HepG2 (cell line): Measurements from ENCODE around the gene DST. TPM values are rescaled to one million over a fixed set of nuclear protein-coding genes. Genes with fewer than 3 reads are reported as not detected.

Experiments
- ATAC-seq: fragments of 200-7000 bp; cut with Tn5 transposase; 3 replicates; pipeline ENCODE4 v1.9.1; 2020; ENCODE audit warnings: mild to moderate bottlenecking, moderate library complexity
- BruUV-seq: library from RNA; stranded (reverse); fragments of 400-500 nt; replicated peaks from 2 replicates; lab custom pipeline; 2021; lab: Mats Ljungman, UMichigan
- CTCF ChIA-PET: fragments of 300-600 bp; formaldehyde crosslinking; extraction: SDS; loops from one replicate; lab custom pipeline; 2021; ENCODE audit warnings: low total read pairs, inconsistent platforms, low intra/inter-chr PET ratio; lab: Yijun Ruan, JAX
- POLR2A ChIA-PET: fragments of 350-600 bp; sonication (Branson Sonifier 250); formaldehyde crosslinking; loops from one replicate; lab custom pipeline; 2020; ENCODE audit warnings: antibody characterized with exemption, inconsistent platforms; lab: Yijun Ruan, JAX
- DNase-seq: peaks from one replicate; pipeline ENCODE4 v3.0.0-alpha.2; 2015; ENCODE audit warnings: low spot score
- FAIRE-seq: peaks from 3 replicates; lab custom pipeline; 2011; peaks lifted over from hg19 to GRCh38; lab: Jason Lieb, UNC
- H2AFZ ChIP-seq: one replicate; pipeline ENCODE4 v1.6.1; 2011; ENCODE audit warnings: low read length, inconsistent platforms
- H3K27ac ChIP-seq: fragments of 300-600 bp; 3 replicates; pipeline ENCODE4 v1.8.0; 2011; ENCODE audit warnings: mixed run types, mild to moderate bottlenecking, mixed read lengths, low read length, inconsistent platforms; ENCODE audit not compliant: insufficient read depth; ENCODE audit errors: extremely low read length
- H3K27me3 ChIP-seq, 2 experiments: fragments of 200-600 bp in 1 of 2; 2 replicates in 1 of 2; 3 replicates in 1 of 2; pipeline versions ENCODE4 v1.6.0 to v1.8.0; 2011; ENCODE audit warnings: low read length in 2 of 2, mild to moderate bottlenecking in 2 of 2, moderate library complexity in 2 of 2, inconsistent platforms in 1 of 2; ENCODE audit not compliant: insufficient read depth in 2 of 2, control insufficient read depth in 1 of 2
- H3K36me3 ChIP-seq, 2 experiments: fragments of 200-600 bp in 1 of 2; replicated peaks in 1 of 2; 2 replicates in 1 of 2; 3 replicates in 1 of 2; pipeline versions ENCODE4 v1.5.1 to v1.8.0; 2011; ENCODE audit warnings: low read length in 2 of 2, inconsistent platforms in 1 of 2; ENCODE audit not compliant: insufficient read depth in 2 of 2, control insufficient read depth in 1 of 2
- H3K4me1 ChIP-seq: 2 replicates; pipeline ENCODE4 v1.5.1; 2012; ENCODE audit warnings: low read length, inconsistent platforms; ENCODE audit not compliant: insufficient read depth
- H3K4me2 ChIP-seq: 2 replicates; pipeline ENCODE4 v1.6.0; 2011; ENCODE audit warnings: low read depth, low read length, inconsistent platforms
- H3K4me3 ChIP-seq, 3 experiments: fragments of 200-600 bp in 1 of 3; sonication (generic), shearing (Covaris generic) in 1 of 3; replicated peaks in 1 of 3; 2 replicates each; pipeline ENCODE4 v1.5.1; 2011 to 2016; ENCODE audit warnings: low read length in 3 of 3, inconsistent platforms in 2 of 3, low read depth in 2 of 3, mild to moderate bottlenecking in 2 of 3, control low read depth in 1 of 3, mixed read lengths in 1 of 3; ENCODE audit not compliant: insufficient read depth in 1 of 3
- H3K79me2 ChIP-seq: one replicate; pipeline ENCODE4 v1.6.1; 2011; ENCODE audit warnings: low read length, inconsistent platforms; ENCODE audit not compliant: insufficient read depth
- H3K9ac ChIP-seq: 2 replicates; pipeline ENCODE4 v1.6.0; 2011; ENCODE audit warnings: mild to moderate bottlenecking, low read depth, low read length, inconsistent platforms; ENCODE audit not compliant: insufficient read depth
- H3K9me3 ChIP-seq: 2 replicates; pipeline ENCODE4 v1.5.1; 2012; ENCODE audit warnings: mild to moderate bottlenecking, low read length
- H4K20me1 ChIP-seq: 2 replicates; pipeline ENCODE4 v1.6.0; 2011; ENCODE audit warnings: inconsistent platforms, mild to moderate bottlenecking, low read length, moderate library complexity; ENCODE audit not compliant: insufficient read depth
- AGO1 ChIP-seq: fragments of 200-400 bp; formaldehyde crosslinking; IDR thresholded peaks from 2 replicates; pipeline ENCODE4 v1.6.1; 2017; ENCODE audit warnings: mild to moderate bottlenecking, low read depth, low read length, moderate library complexity; ENCODE audit not compliant: poor library complexity, severe bottlenecking
- CREB1 ChIP-seq, 2 experiments: fragments of 450-650 bp in 1 of 2; IDR thresholded peaks; 2 replicates each; pipeline ENCODE4 v1.6.1; 2016 to 2017; ENCODE audit warnings: control low read depth in 1 of 2, mild to moderate bottlenecking in 1 of 2, missing compliant biosample characterization in 1 of 2, missing genetic modification characterization in 1 of 2
- GLI4 ChIP-seq: sonication (generic); formaldehyde crosslinking; IDR thresholded peaks from 2 replicates; pipeline ENCODE4 v1.5.1; 2020; ENCODE audit warnings: missing genetic modification reagents, mild to moderate bottlenecking, moderate library complexity, borderline replicate concordance
- RFX1 ChIP-seq: fragments of 450-650 bp; IDR thresholded peaks from 2 replicates; pipeline ENCODE4 v1.6.1; 2017
- SRSF9 ChIP-seq: fragments of 200-400 bp; formaldehyde crosslinking; IDR thresholded peaks from 2 replicates; pipeline ENCODE4 v1.6.1; 2018; ENCODE audit warnings: borderline replicate concordance, mild to moderate bottlenecking, low read depth, low read length; ENCODE audit not compliant: insufficient read depth, poor library complexity, severe bottlenecking
- WGBS: methylation state at CpG from one replicate; pipeline ENCODE4 v1.1.6; 2017; ENCODE audit warnings: low lambda C conversion rate; 5-methylcytosine and 5-hydroxymethylcytosine counted together
- in situ Hi-C: cut with HindIII; loops from 2 replicates; pipeline ENCODE4 v1.10.0; 2017; ENCODE audit warnings: low pct_unique_long_range_greater_than_20kb; ENCODE audit not compliant: extremely low pct_ligation_motif_present
- intact Hi-C: fragments of 100-400 bp; cut with micrococcal nuclease; formaldehyde crosslinking; loops from one replicate; pipeline ENCODE4 v1.10.0; 2022; ENCODE audit not compliant: unreplicated experiment
- polyA plus RNA-seq, 8 experiments: library from polyadenylated mRNA; depleted of rRNA in 3 of 8; stranded (reverse) in 7 of 8; unstranded in 1 of 8; fragments of >200 nt; fragmentation: Illumina TruSeq in 4 of 8; extraction: Trizol in 4 of 8; gene quantifications; 2 replicates each; pipeline versions ENCODE4 v1.2.1 to v1.2.3, GENCODE V29; 2011 to 2016; ENCODE audit warnings: low read depth in 4 of 8, missing spikeins in 1 of 8, mixed read lengths in 1 of 8; ENCODE audit not compliant: insufficient read depth in 1 of 8
- total RNA-seq, 5 experiments: library from RNA; depleted of rRNA; stranded (reverse); fragments of >200 nt; fragmentation: Illumina TruSeq; extraction: Trizol; gene quantifications; 2 replicates each; pipeline ENCODE4 v1.2.3, GENCODE V29; 2016; ENCODE audit warnings: low read depth in 1 of 5

Gene DST
- total and polyA plus RNA-seq, 2 of the 13 experiments (the other 11 are each of a cell fraction or from before 2014, with no cell fraction given) = 64.4 to 89.0 TPM

DNA sequence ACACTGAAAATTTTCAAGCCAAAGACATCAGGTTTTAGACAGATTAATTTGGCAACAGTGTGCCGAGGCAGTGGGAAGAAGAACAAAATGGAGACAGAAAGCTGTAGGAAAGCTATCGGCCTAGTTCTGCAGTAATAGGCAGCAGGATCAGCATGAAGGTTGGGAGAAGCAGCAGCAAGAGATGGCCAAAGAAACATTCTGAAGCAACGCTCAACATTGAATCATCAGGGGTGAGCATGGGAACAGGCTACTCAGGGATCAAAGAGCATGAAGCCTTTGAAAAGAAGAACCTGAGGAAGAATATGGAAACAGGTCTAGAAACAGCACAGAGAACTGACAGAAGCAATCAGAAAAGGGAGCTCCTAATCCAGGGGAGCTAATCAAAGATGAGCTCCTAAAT lies 7.1 kb upstream of the DST start:
- ChIA-PET POLR2A (interaction anchor here (1.0 to 1.4 kb wide), 2 partner anchors 35 to 41 kb away, joined by 3 to 4 read pairs; no protein-coding TSS in a partner anchor), CTCF (no interaction called here)
- TF ChIP-seq CREB1 (IDR thresholded peaks at IDR 0.05) (no peak), CREB1 (CRISPR knock-in tag; IDR thresholded peaks at IDR 0.05) (0 out of 2 replicates have a peak, but pooled peaks have one; percentile 10), RFX1 (no peak), SRSF9 (no peak)
- Histone ChIP-seq H3K79me2 (no peaks in the 10 kb centered on the region), H3K36me3 (peaks cover 9 to 14% of the 10 kb centered on the region in 2 experiments; a peak in 4 of 5 replicates), H2AFZ (no peak overlapping the region), H3K27ac (no peak overlapping the region), H3K27me3 (no peaks in the 10 kb centered on the region), H4K20me1 (no peaks in the 10 kb centered on the region), H3K9me3 (no peaks in the 10 kb centered on the region), H3K4me1 (peaks cover 41% of the 10 kb centered on the region), H3K4me3 (no peak overlapping the region), H3K4me2 (no peak overlapping the region), H3K9ac (no peak overlapping the region)
- in situ Hi-C loops (no loop called here), intact Hi-C loops (no loop called here)
- DNase-seq (no peak), ATAC-seq (no peak), FAIRE-seq (no peak)
- no TSS peak for BruUV-seq
- WGBS = 84% methylated on average over 3 of the region's 3 CpGs

DNA sequence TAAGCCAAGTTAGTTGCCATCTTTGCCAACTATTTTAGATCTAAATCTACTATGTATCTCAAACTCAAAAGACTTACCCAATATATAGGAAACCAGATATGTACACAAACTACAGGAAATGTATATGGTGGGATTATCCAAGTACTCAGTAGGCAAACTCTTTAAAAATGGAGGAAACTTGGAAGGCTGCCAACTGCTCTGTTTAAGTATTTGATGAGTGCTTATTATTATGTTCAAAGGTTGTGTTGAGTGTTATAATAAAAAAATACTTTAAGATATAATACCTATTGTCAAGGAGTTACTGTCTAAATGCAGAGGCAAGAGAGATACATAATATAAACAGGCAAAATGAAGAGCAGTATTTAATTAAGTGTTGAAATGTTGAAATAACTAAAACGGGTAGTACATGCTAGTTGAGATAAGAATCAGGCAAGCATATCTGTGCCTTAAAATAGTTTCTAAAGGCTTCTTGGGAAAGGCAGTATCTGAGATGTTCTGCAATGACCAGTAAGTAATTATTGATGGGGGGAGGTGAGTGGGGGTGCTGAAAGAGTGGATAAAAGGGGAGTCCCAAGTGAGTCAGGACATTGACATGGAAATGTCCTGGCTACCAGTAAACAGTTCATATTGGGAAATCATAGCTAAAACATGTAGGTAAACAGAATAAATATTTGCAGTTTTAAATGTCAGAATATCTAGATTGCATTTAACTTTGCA lies 6.5 kb upstream of the DST start:
- Histone ChIP-seq H3K4me1 (peaks cover 41% of the 10 kb centered on the region), H3K9ac (no peak overlapping the region), H3K36me3 (peaks cover 10 to 14% of the 10 kb centered on the region in 2 experiments; a peak in 4 of 5 replicates), H3K27me3 (no peaks in the 10 kb centered on the region), H3K4me2 (no peak overlapping the region), H3K79me2 (no peaks in the 10 kb centered on the region), H4K20me1 (no peaks in the 10 kb centered on the region), H2AFZ (no peak overlapping the region), H3K9me3 (no peaks in the 10 kb centered on the region), H3K4me3 (no peak overlapping the region)
- FAIRE-seq = no peak
- BruUV-seq = no TSS peak
- intact Hi-C loops = no loop called here
- ChIA-PET CTCF (no interaction called here), POLR2A (interaction anchor here (1.0 to 1.4 kb wide), 2 partner anchors 36 to 41 kb away, joined by 3 to 4 read pairs; no protein-coding TSS in a partner anchor)
- no peak for ATAC-seq
- 79% methylated on average over 1 of the region's 1 CpG for WGBS
- no peak for DNase-seq
- in situ Hi-C loops = no loop called here
- no peak for TF ChIP-seq GLI4 (CRISPR knock-in tag)
- TF ChIP-seq CREB1 (IDR thresholded peaks at IDR 0.05) = no peak
- 0 out of 2 replicates have a peak, but pooled peaks have one; percentile 13 for TF ChIP-seq CREB1 (CRISPR knock-in tag; IDR thresholded peaks at IDR 0.05)
- TF ChIP-seq AGO1 = no peak
- TF ChIP-seq, all 625 proteins: peak for 1
- H3K27ac ChIP-seq = no peak overlapping the region
